GM20000 (cell line): ENCODE data around the gene DSCAM.

Experiments
- DNase-seq: peaks from one replicate; pipeline ENCODE4 v3.0.0; 2012; ENCODE audit warnings: low spot score
- TF ChIP-seq, protein P1 (sequence below): IDR thresholded peaks from 2 replicates; pipeline ENCODE4 v1.5.1; 2012; ENCODE audit warnings: mild to moderate bottlenecking, control low read depth; ENCODE audit errors: extremely low read depth, missing control alignments

The DSCAM gene

DNA sequence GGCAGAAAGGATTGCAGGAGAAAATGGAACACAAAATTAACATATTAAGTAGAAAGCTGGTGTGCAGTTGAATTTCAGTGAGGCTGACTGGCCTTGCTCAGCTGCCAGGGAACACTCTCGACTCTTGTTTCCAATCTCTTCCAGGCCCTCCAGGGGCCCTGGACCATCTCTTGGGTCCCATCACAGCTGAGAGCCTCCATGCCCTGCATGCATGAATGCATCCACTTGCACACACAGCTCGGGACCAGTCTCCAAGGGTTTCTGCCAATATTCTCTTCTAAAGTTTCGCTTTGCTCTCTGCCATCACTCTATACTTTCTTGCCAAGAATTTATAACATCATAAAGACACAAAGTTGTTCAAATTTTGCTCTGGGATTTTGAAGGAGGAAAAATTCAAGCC, 200.3 kb downstream of the DSCAM start:
- DNase-seq, result no peak
- TF ChIP-seq, protein P1, sequence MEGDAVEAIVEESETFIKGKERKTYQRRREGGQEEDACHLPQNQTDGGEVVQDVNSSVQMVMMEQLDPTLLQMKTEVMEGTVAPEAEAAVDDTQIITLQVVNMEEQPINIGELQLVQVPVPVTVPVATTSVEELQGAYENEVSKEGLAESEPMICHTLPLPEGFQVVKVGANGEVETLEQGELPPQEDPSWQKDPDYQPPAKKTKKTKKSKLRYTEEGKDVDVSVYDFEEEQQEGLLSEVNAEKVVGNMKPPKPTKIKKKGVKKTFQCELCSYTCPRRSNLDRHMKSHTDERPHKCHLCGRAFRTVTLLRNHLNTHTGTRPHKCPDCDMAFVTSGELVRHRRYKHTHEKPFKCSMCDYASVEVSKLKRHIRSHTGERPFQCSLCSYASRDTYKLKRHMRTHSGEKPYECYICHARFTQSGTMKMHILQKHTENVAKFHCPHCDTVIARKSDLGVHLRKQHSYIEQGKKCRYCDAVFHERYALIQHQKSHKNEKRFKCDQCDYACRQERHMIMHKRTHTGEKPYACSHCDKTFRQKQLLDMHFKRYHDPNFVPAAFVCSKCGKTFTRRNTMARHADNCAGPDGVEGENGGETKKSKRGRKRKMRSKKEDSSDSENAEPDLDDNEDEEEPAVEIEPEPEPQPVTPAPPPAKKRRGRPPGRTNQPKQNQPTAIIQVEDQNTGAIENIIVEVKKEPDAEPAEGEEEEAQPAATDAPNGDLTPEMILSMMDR, result no peak

DNA sequence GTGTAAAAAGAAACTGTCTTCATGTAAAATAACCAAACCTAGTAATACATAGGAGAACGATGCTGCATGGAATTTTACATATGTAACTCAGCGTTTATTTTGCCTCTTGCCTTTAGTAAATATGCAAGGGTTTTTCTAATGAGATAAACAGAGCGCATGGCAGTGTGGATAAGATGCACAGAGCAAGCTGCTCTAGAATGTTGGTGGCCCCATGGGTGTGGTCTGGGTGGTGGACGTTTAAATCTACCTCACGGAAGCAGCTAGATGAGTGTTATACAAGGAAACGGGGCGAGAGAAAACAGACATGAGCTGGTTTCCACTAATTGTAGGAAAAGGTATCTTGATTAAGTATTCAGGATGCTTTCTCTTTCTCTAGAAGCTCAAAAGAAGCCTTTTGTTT, 205.9 kb downstream of the DSCAM start:
- DNase-seq, result no peak
- TF ChIP-seq, protein P1, result no peak

DNA sequence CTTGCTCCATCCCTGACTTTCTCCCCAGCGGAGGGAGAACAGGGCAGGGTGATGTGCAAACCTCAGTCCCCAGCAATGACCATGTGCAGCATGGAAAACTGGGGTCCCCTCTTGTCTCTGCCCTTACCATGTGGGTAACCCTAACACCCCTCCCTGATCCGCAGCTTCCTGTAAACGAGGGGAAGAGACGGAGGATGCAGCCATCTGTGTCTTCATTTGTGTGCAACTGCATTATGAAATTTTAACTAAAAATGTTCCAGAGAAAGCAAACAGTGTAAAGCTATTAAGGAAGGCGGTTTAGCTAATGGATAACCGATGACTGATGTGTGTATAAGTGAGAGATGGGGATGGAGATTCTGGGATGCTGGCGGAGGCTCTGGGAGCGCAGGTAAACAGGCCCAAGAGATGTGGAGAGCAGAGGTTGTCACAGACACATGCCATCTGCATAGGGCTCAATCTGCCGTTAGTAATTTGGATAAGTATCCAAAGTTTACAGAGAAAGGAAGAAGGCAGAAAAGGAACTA, 206.6 kb downstream of the DSCAM start:
- no peak for DNase-seq
- TF ChIP-seq, protein P1, result no peak

DNA sequence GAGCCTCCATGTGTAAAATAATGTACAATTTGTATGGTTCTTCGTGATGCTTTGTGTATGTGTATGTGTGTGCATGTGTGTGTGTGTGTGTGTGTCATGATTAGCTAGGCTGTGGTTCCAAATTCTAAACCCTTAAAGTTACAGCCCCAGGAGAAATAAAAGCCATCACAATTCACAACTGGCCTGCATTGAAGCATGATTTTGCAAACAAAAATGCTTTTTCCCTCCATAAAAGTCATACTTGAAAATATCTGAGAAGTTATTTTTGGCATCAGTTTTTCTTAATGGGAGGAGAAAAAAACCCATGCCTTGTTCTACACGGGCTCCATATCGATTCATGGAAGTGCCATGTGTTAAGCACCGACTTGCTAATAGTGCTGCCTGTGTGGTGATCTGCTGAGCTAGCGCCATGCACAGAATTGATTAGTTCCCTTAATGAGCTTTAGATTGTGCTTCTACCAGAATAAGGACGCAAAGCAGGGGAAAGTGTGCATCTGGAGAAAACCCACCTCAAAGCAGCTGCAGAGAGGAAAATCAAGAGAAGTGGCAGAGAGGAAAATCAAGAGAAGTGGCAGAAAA, 207.3 kb downstream of the DSCAM start:
- no peak for DNase-seq
- TF ChIP-seq, protein P1, result no peak

DNA sequence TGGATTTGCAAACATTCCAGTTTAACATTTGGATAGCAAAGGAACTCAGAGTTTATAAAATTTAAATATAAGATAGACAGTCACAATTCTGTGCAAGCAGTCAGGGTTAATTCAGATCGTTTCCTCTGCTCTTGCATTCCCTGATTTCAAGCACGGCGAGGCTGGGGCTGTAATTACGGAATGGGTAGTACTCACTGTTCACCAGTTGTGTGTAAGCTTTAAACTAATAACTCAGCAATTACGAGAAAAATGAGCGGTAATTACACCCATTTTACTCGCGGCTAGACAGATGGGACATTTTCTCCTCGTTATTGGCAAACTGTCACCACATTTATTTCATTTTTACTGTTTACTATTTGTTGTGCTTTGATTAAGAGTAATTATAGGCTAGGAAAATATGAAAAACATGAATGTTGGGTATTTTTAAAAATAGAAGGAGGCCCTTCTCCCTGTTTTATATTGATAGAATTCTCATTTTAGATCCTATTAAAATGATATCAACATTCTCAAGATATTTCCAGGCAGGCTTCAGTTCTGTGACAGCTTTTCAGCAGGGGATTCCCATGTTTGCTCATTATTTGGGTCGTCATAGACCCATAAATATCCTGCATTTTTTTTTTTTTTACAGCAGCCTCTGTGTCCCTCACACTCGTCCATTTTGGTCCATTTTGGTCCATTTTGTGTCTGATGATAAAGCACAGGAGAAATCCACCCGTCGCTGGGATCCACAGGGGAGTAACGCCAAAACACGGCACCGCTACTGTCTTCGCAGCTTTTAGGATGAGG, 208.3 kb downstream of the DSCAM start:
- TF ChIP-seq, protein P1, result no peak
- DNase-seq, result no peak

DNA sequence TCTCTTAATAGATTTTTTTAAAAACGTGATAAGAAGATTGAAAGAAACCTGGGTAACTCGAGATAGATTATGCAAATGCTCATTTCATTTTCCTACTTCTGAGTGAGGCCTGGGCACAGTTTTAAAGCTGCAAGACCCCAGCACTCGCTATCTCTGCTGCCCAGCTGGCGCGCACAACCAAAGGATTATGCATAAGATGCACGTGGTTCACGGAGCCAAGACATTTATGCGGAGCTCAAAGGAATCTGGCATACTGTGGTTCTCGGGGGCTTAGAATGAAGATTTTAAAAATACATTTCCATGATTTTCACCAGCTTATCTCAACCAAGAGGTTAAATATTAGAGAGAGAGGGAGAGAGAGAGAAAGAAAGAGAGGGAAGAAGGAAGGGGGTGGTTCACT, 210.9 kb downstream of the DSCAM start:
- TF ChIP-seq, protein P1, result no peak
- DNase-seq, result no peak

DNA sequence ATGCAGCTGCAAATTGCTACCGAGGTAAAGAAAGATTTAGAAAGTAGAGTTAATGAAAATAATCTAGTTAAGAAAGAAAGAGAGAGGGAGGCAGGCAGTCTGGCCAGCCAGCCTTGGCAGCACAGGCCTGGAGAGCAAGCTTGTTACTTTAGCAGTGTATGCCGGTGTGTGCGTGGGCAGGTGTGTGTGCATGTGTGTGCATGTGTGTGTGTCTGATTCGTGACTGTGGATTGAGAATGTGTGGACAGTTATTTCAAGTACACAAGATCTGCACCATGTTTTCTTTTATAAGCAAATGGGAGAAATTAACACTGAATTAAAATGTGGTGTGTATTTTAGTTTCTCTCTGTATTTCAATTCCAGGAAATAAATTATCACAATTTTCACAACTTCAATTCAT, 211.6 kb downstream of the DSCAM start:
- no peak for DNase-seq
- TF ChIP-seq, protein P1, result no peak
